Astrocyte of the cerebellum (primary cell): ENCODE results near the gene GALNT14.

Experiments
- DNase-seq: peaks from one replicate; pipeline ENCODE4 v3.0.0-alpha.2; 2011; ENCODE audit warnings: low read depth
- H3K4me3 ChIP-seq: 2 replicates; pipeline ENCODE4 v1.5.1; 2011; ENCODE audit warnings: mild to moderate bottlenecking, low read depth, low read length, moderate library complexity
- in situ Hi-C: cut with HindIII; loops from 2 replicates; pipeline ENCODE4 v1.10.0; 2017; ENCODE audit warnings: low sequenced_read_pairs
- TF ChIP-seq, protein P1 (sequence below): IDR thresholded peaks from 2 replicates; pipeline ENCODE4 v1.5.1; 2012; ENCODE audit warnings: low read length, low read depth, moderate library complexity, mild to moderate bottlenecking; ENCODE audit errors: missing control alignments

The GALNT14 gene

DNA sequence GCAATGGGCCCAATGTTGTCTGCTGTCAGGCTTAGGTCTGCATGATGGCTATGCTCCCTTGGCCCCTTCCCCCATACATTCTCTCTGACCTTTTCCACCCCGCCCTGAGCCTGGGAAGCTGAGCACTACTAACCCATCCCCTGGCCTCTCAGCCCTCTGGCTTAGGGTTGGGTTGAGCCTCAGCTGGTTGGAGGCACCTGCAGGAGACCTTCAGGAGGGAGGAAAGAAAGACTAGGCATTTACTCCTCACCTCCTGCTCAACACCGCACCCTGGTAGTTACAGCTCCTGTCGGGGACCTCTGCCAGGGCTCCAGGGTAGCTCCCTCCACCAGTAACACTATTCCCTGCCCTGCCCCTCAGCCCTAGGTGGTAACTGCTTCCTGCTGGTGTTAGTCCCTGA is 80.5 kb downstream of the GALNT14 start:
- TF ChIP-seq, protein P1, sequence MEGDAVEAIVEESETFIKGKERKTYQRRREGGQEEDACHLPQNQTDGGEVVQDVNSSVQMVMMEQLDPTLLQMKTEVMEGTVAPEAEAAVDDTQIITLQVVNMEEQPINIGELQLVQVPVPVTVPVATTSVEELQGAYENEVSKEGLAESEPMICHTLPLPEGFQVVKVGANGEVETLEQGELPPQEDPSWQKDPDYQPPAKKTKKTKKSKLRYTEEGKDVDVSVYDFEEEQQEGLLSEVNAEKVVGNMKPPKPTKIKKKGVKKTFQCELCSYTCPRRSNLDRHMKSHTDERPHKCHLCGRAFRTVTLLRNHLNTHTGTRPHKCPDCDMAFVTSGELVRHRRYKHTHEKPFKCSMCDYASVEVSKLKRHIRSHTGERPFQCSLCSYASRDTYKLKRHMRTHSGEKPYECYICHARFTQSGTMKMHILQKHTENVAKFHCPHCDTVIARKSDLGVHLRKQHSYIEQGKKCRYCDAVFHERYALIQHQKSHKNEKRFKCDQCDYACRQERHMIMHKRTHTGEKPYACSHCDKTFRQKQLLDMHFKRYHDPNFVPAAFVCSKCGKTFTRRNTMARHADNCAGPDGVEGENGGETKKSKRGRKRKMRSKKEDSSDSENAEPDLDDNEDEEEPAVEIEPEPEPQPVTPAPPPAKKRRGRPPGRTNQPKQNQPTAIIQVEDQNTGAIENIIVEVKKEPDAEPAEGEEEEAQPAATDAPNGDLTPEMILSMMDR, result no peak
- DNase-seq, result no peak
- no peak overlapping the region for H3K4me3 ChIP-seq
- in situ Hi-C loops, result no loop called here

DNA sequence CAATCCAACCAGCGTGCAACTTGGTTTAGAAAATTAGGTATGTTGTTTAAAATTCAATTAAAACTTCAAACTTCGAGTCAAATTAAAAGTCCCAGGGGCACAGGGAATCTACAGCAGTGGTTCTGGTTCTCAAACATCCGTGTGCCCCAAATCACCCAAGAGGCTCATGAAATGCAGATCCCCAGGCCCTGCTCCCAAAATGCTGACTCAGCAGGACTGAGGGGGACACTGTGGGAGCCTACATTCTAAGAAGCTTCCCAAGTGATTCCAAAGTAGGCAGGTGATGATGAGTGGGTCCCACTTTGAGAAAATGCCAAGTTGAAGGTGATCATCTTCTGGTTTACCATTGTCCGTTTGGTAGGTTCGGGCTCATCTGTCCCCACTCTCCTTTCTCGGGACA is 82.3 kb downstream of the GALNT14 start:
- H3K4me3 ChIP-seq, result no peak overlapping the region
- DNase-seq, result no peak
- TF ChIP-seq, protein P1, result no peak
- in situ Hi-C loops, result no loop called here

DNA sequence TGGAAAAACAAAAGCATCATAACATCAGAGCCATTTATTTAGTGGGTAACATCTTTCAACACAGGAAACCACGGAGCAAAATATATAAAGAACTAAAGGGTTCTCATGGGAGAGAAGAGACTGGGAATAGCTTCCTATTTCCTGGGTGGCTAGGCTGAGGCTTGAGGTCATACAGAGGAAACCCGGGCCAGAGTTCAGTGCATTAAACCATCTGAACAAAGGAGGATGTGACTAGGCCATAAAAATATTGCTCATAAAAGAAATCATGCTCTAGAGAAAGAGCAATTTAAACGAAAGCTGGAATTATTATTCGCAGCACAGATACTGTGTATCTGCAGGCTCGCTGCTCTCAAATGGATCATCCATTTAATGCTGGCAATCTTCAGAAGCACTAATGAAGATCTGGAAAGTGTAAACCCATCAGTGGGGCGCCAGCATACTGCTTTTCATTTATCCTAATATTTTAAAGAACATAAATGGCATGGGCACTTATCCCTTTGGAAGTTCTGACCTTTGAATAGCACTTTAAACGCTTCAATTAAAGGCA is 83.3 kb downstream of the GALNT14 start:
- H3K4me3 ChIP-seq, result no peak overlapping the region
- DNase-seq, result no peak
- in situ Hi-C loops, result no loop called here
- TF ChIP-seq, protein P1, result no peak

DNA sequence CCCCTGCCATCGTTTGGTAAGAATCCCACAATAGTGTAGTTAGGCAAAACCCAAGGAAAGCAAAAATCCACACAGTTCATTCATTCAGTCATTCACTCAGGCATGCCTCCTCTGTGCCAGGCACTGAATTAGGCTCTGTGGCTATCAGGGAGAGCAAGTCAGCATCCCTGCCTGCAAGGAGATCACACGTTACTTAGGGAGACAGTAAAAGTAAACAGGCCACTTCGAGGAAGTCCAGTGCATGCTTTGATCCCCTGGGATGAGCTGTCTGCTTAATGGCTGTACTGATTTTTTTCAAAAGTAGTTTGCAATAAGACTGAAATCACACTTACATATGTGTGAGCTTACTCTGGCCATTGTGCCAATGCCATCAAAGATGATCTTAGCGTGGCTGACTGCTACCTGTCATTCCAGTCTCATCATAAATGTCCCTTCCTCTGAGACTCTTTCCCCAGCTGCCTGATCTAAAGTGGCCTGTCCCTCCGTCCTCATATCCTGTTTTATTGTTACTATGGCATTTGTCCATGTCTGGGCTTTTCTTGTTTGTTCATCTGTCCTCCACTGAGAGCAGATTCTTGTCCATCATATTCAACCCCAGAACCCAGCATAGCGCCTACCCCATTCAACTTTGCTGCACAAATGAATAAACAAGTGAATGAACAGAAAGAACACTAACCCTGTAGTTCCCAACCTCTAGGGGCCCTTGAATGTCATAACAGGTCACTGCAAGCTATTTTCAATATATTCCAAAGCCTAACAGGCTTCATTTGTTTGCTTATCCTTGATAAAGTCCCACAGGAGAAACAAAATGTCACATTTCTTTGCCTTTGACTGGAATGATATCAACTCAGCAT is 84.1 kb downstream of the GALNT14 start:
- no peak for DNase-seq
- no peak overlapping the region for H3K4me3 ChIP-seq
- TF ChIP-seq, protein P1, result no peak
- in situ Hi-C loops, result no loop called here

DNA sequence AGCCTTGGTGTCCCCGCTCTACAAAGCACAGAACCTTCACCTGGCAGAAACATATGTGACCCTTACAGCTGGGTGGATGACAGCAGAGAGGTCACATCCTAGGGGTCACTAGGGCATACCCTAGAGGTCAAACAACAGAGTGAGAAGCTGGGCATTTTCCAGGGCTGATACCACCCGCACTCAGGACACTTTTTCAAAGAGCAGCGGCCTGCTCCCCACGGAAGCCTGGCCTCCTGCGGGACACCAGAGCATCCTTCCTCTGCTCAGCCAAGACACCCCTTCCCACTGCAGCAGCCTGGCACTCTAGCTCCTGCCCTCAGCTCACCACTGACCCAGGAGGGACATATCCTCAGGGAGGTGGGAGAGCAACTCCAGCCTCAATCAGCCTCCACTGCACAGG is 86.0 kb downstream of the GALNT14 start:
- TF ChIP-seq, protein P1, result no peak
- in situ Hi-C loops, result no loop called here
- no peak overlapping the region for H3K4me3 ChIP-seq
- DNase-seq, result no peak

DNA sequence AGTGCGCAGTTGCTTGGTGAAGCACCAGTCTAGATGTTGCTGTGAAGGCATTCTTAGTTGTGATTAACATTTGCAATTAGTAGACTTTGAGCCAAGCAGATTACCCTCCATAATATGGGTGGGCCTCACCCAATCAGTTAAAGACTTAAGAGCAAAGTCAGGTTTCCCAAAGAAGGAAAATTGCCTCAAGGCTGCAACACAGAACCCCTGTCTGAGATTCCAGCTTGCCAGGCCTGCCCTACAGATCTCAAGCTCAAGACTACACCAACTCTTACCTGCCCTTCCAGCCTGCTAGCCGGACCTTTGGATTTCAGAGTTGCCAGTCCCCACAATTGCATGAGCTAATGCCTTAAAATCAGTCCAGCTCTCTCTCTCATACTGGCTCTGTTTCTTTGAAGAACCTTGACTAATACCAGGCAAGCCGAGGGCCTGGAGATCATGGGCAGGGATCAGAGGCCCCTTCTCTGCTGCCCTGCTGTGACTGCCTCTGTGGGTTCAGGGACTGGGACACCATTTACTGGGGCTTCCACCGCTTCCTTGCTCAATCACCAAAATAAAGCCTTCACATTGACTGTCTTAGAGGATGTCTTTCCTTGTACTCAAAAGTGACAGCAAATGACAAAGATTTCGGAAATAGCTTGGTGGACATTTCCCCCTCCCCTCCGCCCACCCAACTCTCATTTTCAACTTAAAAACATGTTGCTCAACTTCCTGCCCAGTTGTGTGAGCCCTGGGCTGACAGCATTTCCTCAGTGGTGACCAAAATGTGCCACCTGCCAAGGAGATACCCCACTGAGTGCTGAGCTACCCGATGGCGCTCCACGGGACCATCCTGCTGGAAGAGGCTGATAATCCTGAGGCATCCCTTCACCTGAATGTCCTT is 86.7 kb downstream of the GALNT14 start:
- in situ Hi-C loops, result no loop called here
- TF ChIP-seq, protein P1, result no peak
- no peak overlapping the region for H3K4me3 ChIP-seq
- no peak for DNase-seq
